Neuronal stem cell (in vitro differentiated cells): ENCODE data around the gene TTC6.

Experiments
- DNase-seq: peaks from one replicate; pipeline ENCODE4 v3.0.0-alpha.2; 2013; ENCODE audit warnings: low spot score
- H2AFZ ChIP-seq: one replicate; pipeline ENCODE4 v1.6.1; 2013; ENCODE audit warnings: mild to moderate bottlenecking, low read length, inconsistent platforms
- H2AK5ac ChIP-seq: 2 replicates; pipeline ENCODE4 v1.6.1; 2013; ENCODE audit warnings: low read depth, mild to moderate bottlenecking, inconsistent platforms, low read length, moderate library complexity, mixed read lengths
- H2BK120ac ChIP-seq: 2 replicates; pipeline ENCODE4 v1.6.1; 2013; ENCODE audit warnings: low read depth, mild to moderate bottlenecking, inconsistent platforms, low read length, moderate library complexity, mixed read lengths
- H2BK12ac ChIP-seq: one replicate; pipeline ENCODE4 v1.6.1; 2013; ENCODE audit warnings: low read length, inconsistent platforms
- H2BK15ac ChIP-seq: 2 replicates; pipeline ENCODE4 v1.6.1; 2013; ENCODE audit warnings: mild to moderate bottlenecking, low read length, inconsistent platforms, mixed read lengths
- H2BK5ac ChIP-seq: one replicate; pipeline ENCODE4 v1.6.1; 2013; ENCODE audit warnings: inconsistent platforms, mild to moderate bottlenecking, low read length, moderate library complexity
- H3K14ac ChIP-seq: one replicate; pipeline ENCODE4 v1.6.1; 2013; ENCODE audit warnings: low read length, inconsistent platforms
- H3K18ac ChIP-seq: 2 replicates; pipeline ENCODE4 v1.6.1; 2013; ENCODE audit warnings: low read length, inconsistent platforms
- H3K23ac ChIP-seq: 2 replicates; pipeline ENCODE4 v1.6.1; 2013; ENCODE audit warnings: low read depth, mild to moderate bottlenecking, mixed read lengths, low read length, inconsistent platforms; ENCODE audit not compliant: poor library complexity
- H3K27ac ChIP-seq: replicated peaks from 3 replicates; pipeline ENCODE4 v1.5.1; 2013; ENCODE audit warnings: low read length, inconsistent platforms
- H3K27me3 ChIP-seq, 3 experiments: 2 replicates each; pipeline ENCODE4 v1.6.1; 2013; ENCODE audit warnings: low read length in 3 of 3, mild to moderate bottlenecking in 2 of 3, inconsistent platforms in 1 of 3, low read depth in 1 of 3, mixed read lengths in 1 of 3, moderate library complexity in 1 of 3; ENCODE audit not compliant: control insufficient read depth in 3 of 3, insufficient read depth in 3 of 3
- H3K36me3 ChIP-seq, 2 donors: replicated peaks in 1 of 2; 2 replicates each; pipeline ENCODE4 v1.6.1; 2013; ENCODE audit warnings: low read length in 2 of 2; ENCODE audit not compliant: control insufficient read depth in 2 of 2, insufficient read depth in 2 of 2
- H3K4ac ChIP-seq: 2 replicates; pipeline ENCODE4 v1.6.1; 2013; ENCODE audit warnings: inconsistent platforms, mild to moderate bottlenecking, low read length, moderate library complexity
- H3K4me1 ChIP-seq, 2 donors: 1 replicate in 1 of 2; 2 replicates in 1 of 2; pipeline ENCODE4 v1.6.1; 2013; ENCODE audit warnings: low read length in 2 of 2, low read depth in 1 of 2; ENCODE audit not compliant: control insufficient read depth in 2 of 2, insufficient read depth in 1 of 2
- H3K4me2 ChIP-seq: one replicate; pipeline ENCODE4 v1.6.1; 2013; ENCODE audit warnings: mild to moderate bottlenecking, low read length, inconsistent platforms; ENCODE audit not compliant: insufficient read depth, poor library complexity, severe bottlenecking
- H3K4me3 ChIP-seq, 2 donors: 2 replicates each; pipeline ENCODE4 v1.5.1; 2013; ENCODE audit warnings: low read length in 2 of 2, mild to moderate bottlenecking in 2 of 2, inconsistent platforms in 1 of 2, moderate library complexity in 1 of 2
- H3K79me1 ChIP-seq: one replicate; pipeline ENCODE4 v1.6.1; 2013; ENCODE audit warnings: low read depth, mild to moderate bottlenecking, inconsistent platforms, low read length, moderate library complexity
- H3K9ac ChIP-seq: one replicate; pipeline ENCODE4 v1.6.1; 2013; ENCODE audit warnings: mild to moderate bottlenecking, low read depth, low read length, inconsistent platforms; ENCODE audit not compliant: poor library complexity
- H3K9me3 ChIP-seq, 2 donors: replicated peaks in 1 of 2; 2 replicates each; pipeline versions ENCODE3 to v1.6.1; 2013; ENCODE audit warnings: low read length in 2 of 2, mild to moderate bottlenecking in 2 of 2, inconsistent platforms in 1 of 2, low read depth in 1 of 2, mixed read lengths in 1 of 2, moderate library complexity in 1 of 2; ENCODE audit not compliant: control insufficient read depth in 2 of 2, insufficient read depth in 1 of 2
- H4K8ac ChIP-seq: one replicate; pipeline ENCODE4 v1.6.1; 2013; ENCODE audit warnings: low read depth, mild to moderate bottlenecking, inconsistent platforms, low read length, moderate library complexity
- H4K91ac ChIP-seq: one replicate; pipeline ENCODE4 v1.6.1; 2013; ENCODE audit warnings: low read length, low read depth, mild to moderate bottlenecking, inconsistent platforms; ENCODE audit not compliant: poor library complexity
- WGBS, 2 donors: extraction: QIAGEN DNeasy Blood & Tissue Kit; methylation state at CpG; one replicate each; pipeline ENCODE4 v1.1.7; 2013; ENCODE audit warnings: missing lambda C conversion rate in 2 of 2, mixed read lengths in 1 of 2; ENCODE audit not compliant: insufficient read length in 2 of 2, insufficient replicate concordance in 1 of 2; ENCODE audit errors: extremely low coverage in 2 of 2; 5-methylcytosine and 5-hydroxymethylcytosine counted together

TTC6 gene

DNA sequence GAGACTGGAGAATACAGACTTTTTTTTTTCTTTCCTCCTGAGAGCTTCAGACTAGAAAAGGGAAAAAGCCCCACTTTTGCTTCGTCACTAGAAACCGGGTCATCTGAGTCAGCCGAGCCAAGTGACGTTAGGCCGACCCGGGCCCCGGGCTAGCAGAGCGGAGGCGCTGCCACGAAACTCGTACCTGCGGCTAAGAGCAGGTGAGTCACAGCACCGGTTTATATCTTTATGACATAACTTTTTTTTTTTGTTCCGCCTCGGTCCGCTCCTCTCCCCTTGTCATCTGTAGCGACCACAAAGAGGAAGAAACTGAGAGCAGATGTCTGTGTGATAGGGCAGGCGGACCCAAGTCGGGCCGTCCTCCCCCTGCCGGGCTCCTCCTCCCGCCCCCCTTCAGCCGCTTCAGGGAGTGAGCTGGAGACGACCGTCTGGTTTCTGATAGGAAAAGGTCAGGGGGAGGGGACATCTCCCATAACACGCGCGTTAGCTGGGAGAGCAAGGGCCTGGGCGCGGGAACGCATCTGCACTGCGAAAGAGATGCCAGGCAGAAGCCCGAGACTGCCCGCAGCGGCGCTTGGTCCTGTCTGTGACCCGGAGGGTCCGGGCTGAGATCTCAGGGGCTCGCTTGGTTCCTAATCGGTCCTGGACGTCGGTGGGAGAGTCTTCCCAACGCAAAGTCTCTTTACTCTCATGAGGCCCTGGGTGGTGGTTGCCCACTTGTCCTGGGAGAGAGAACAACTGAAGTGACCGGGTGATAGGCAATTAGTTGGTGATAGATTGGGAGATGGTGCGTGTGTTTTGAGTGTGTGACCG lies 586 bp downstream of the TTC6 start:
- Histone ChIP-seq H4K91ac (no peak overlapping the region), H2BK12ac (no peak overlapping the region), H3K4me1 (peaks cover 4 to 12% of the 10 kb centered on the region in 2 donors), H3K4me2 (peak overlapping the region; percentile 96), H2AFZ (peak overlapping the region; percentile 88), H3K4me3 (peak overlapping the region in 1 of 2 donors; percentile 15), H3K79me1 (peaks cover 4% of the 10 kb centered on the region), H2BK5ac (no peak overlapping the region), H2BK15ac (no peak overlapping the region), H3K27ac (no peak overlapping the region), H3K9me3 (peaks cover 0 to under 1% of the 10 kb centered on the region in 2 donors), H3K18ac (no peak overlapping the region), H3K4ac (no peak overlapping the region), H4K8ac (no peak overlapping the region), H3K23ac (no peak overlapping the region), H3K36me3 (no peaks in the 10 kb centered on the region), H3K27me3 (peaks cover 41 to 98% (median 93%) of the 10 kb centered on the region in 3 experiments), H3K9ac (no peak overlapping the region), H2BK120ac (no peak overlapping the region), H3K14ac (no peak overlapping the region), H2AK5ac (no peak overlapping the region)
- no CpG with 5 or more reads among the region's 46 CpGs for WGBS, 2 donors
- peak; percentile 46 for DNase-seq

GRCh38 chr14:37596790-37597472 lies 1.5 kb downstream of the TTC6 start:
- H3K9ac ChIP-seq = no peak overlapping the region
- peaks cover 2 to 5% of the 10 kb centered on the region in 2 donors for H3K9me3 ChIP-seq
- H2BK15ac ChIP-seq = no peak overlapping the region
- no peak overlapping the region for H4K91ac ChIP-seq
- H3K4me1 ChIP-seq = peaks cover 4 to 9% of the 10 kb centered on the region in 2 donors
- H3K27ac ChIP-seq = no peak overlapping the region
- no peak overlapping the region for H3K4me3 ChIP-seq
- no CpG with 5 or more reads among the region's 7 CpGs for WGBS, 2 donors
- H3K36me3 ChIP-seq = no peaks in the 10 kb centered on the region
- no peak overlapping the region for H3K4ac ChIP-seq
- no peak overlapping the region for H3K14ac ChIP-seq
- no peak overlapping the region for H2AK5ac ChIP-seq
- H2BK12ac ChIP-seq = no peak overlapping the region
- no peak overlapping the region for H3K4me2 ChIP-seq
- no peak overlapping the region for H2BK5ac ChIP-seq
- no peak overlapping the region for H2AFZ ChIP-seq
- no peak for DNase-seq
- peaks cover 37 to 98% (median 93%) of the 10 kb centered on the region in 3 experiments for H3K27me3 ChIP-seq
- H3K23ac ChIP-seq = no peak overlapping the region
- H4K8ac ChIP-seq = no peak overlapping the region
- no peak overlapping the region for H3K18ac ChIP-seq
- no peak overlapping the region for H2BK120ac ChIP-seq
- H3K79me1 ChIP-seq = peaks cover 4% of the 10 kb centered on the region

DNA sequence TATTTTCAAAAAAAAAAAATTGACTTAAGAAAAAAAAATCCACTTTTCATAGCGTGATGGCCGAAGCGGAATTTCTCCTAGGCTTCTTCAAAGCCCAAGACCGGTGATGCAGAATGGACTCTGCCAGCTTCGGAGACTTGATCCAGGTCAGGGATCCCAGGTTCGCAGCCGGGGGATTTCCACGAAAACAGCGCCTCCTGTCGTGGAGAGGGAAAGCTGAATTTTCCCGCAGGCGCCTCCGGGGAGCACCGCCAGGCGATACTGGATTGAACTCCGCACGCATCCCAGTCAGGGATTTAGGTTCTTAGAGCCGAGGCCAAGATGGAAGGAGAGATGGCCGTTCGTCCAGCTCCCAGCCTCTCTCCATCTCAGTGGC lies 2.1 kb downstream of the TTC6 start:
- H3K18ac ChIP-seq = no peak overlapping the region
- H3K4me1 ChIP-seq = peaks cover 4 to 9% of the 10 kb centered on the region in 2 donors
- no peak overlapping the region for H2BK120ac ChIP-seq
- H4K91ac ChIP-seq = no peak overlapping the region
- no peak overlapping the region for H2BK15ac ChIP-seq
- H3K79me1 ChIP-seq = peaks cover 1% of the 10 kb centered on the region
- H3K14ac ChIP-seq = no peak overlapping the region
- no peak overlapping the region for H2BK12ac ChIP-seq
- H2AK5ac ChIP-seq = no peak overlapping the region
- no peak overlapping the region for H3K9ac ChIP-seq
- no peaks in the 10 kb centered on the region for H3K36me3 ChIP-seq
- H3K4ac ChIP-seq = no peak overlapping the region
- peaks cover 2 to 5% of the 10 kb centered on the region in 2 donors for H3K9me3 ChIP-seq
- peak overlapping the region; percentile 93 for H2AFZ ChIP-seq
- no peak for DNase-seq
- no peak overlapping the region for H3K27ac ChIP-seq
- H2BK5ac ChIP-seq = no peak overlapping the region
- H3K27me3 ChIP-seq = peaks cover 32 to 98% (median 92%) of the 10 kb centered on the region in 3 experiments
- no peak overlapping the region for H3K4me3 ChIP-seq
- H3K23ac ChIP-seq = no peak overlapping the region
- peak overlapping the region; percentile 41 for H3K4me2 ChIP-seq
- no peak overlapping the region for H4K8ac ChIP-seq
- WGBS, 2 donors = no CpG with 5 or more reads among the region's 20 CpGs
